Colonic mucosa (tissue), 4 donors: ENCODE measurements around the gene WDSUB1. TPM values are rescaled to one million over a fixed set of nuclear protein-coding genes. Genes with fewer than 3 reads are reported as not detected.

ENCODE experiments used
- DNase-seq: peaks from one replicate; pipeline ENCODE4 v3.0.0-alpha.2; 2020
- H3K27ac ChIP-seq: fragments of 200-600 bp; one replicate; pipeline ENCODE4 v1.8.0; 2021
- H3K27me3 ChIP-seq: fragments of 200-600 bp; one replicate; pipeline ENCODE4 v1.8.0; 2021
- H3K36me3 ChIP-seq: fragments of 200-600 bp; one replicate; pipeline ENCODE4 v1.8.0; 2021
- H3K4me1 ChIP-seq: fragments of 200-600 bp; one replicate; pipeline ENCODE4 v1.8.0; 2021; ENCODE audit warnings: mild to moderate bottlenecking
- H3K4me3 ChIP-seq: fragments of 200-600 bp; one replicate; pipeline ENCODE4 v1.8.0; 2021
- H3K9ac ChIP-seq, 2 donors: one replicate each; pipeline ENCODE4 v1.7.0; 2013; ENCODE audit warnings: control low read depth in 2 of 2, low read depth in 2 of 2, low read length in 2 of 2
- H3K9me3 ChIP-seq: fragments of 200-600 bp; one replicate; pipeline ENCODE4 v1.8.0; 2021
- intact Hi-C: fragments of 100-400 bp; cut with DNase I; formaldehyde crosslinking; loops from one replicate; pipeline ENCODE4 v1.14.1; 2022
- total RNA-seq, 2 donors: library from RNA; stranded (reverse); fragmentation: NEBNext Ultra II Directional in 1 of 2; extraction: Animal tissue kit (Norgen Biotek cat#: 25700) in 1 of 2; gene quantifications; one replicate each; pipeline ENCODE4 v1.2.1, GENCODE V29; 2021
- TF ChIP-seq, protein P1 (sequence below): fragments of 200-600 bp; IDR thresholded peaks from one replicate; pipeline ENCODE4 v1.8.0; 2022; ENCODE audit warnings: antibody characterized with exemption, mild to moderate bottlenecking
- donor health status: healthy.
- donor health status: DM: no; HTN: no; CAD: no.
- donor health status: DM: no; HTN: no; CAD: no.

The WDSUB1 gene
- total RNA-seq, 2 donors from 2014 or later, result 7.2 to 7.5 TPM

DNA sequence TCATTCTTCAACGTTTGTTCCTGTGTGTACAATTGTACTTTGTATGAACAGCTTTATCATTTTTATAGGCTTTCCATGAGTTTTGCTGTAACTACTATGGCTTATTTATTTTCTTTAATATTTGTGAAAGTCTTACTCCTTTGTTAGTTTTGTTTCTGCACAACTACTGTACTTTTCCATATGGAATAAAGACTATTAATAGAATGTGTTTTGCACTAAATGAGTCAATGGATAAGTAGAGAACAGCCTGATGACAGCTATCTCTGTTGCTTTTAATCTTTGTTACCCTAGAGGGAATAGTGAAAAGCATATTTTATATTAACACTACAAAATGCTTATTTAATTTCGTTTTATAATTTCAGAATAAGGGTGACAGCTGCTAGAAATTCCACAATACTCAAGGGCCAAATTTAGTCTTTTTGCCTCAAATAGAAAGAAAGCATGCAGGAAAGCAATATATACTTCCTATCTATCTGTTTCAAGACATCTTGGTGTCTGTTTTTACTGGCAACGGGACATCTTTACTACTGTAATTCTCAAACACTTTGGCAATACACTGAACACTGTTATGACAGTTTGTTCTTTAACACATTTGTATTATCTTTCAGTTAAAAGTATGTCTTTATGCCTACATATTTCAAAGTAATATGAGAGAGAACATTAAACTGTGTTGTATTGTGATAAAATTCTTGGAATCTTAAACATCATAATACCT is 53.9 kb downstream of the WDSUB1 start:
- no peak for DNase-seq
- no peaks in the 10 kb centered on the region for H3K9me3 ChIP-seq
- intact Hi-C loops, result no loop called here
- H3K9ac ChIP-seq, result no peak overlapping the region
- H3K36me3 ChIP-seq, result peaks cover 9% of the 10 kb centered on the region
- H3K4me1 ChIP-seq, result no peaks in the 10 kb centered on the region
- no peaks in the 10 kb centered on the region for H3K27me3 ChIP-seq
- no peak overlapping the region for H3K4me3 ChIP-seq
- no peak overlapping the region for H3K27ac ChIP-seq
- TF ChIP-seq, protein P1, sequence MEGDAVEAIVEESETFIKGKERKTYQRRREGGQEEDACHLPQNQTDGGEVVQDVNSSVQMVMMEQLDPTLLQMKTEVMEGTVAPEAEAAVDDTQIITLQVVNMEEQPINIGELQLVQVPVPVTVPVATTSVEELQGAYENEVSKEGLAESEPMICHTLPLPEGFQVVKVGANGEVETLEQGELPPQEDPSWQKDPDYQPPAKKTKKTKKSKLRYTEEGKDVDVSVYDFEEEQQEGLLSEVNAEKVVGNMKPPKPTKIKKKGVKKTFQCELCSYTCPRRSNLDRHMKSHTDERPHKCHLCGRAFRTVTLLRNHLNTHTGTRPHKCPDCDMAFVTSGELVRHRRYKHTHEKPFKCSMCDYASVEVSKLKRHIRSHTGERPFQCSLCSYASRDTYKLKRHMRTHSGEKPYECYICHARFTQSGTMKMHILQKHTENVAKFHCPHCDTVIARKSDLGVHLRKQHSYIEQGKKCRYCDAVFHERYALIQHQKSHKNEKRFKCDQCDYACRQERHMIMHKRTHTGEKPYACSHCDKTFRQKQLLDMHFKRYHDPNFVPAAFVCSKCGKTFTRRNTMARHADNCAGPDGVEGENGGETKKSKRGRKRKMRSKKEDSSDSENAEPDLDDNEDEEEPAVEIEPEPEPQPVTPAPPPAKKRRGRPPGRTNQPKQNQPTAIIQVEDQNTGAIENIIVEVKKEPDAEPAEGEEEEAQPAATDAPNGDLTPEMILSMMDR, result no peak

DNA sequence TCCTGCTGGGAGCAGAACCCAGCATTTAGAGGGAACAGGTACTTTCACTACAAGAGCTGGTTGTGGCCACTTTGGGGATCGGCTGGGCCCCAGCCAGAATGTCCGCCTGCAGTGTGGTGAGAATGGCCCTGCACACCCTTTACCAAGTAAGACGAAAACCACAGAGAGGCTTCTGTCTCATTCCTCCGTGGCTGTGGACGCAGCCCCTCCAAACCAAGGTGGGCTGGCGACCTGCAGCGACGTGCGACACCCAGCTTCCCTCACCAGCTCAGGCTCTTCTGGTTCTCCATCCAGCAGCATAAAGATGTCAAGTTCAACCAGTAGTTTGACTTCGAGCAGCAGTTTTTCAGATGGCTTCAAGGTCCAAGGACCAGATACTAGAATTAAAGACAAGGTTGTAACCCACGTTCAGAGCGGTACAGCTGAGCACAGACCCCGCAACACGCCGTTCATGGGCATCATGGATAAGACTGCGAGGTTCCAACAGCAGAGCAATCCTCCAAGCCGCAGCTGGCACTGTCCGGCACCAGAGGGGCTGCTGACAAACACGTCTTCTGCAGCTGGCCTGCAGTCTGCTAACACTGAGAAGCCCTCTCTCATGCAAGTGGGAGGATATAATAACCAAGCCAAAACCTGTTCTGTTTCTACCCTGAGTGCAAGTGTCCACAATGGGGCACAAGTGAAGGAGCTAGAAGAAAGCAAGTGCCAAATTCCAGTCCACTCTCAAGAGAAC is 56.2 kb downstream of the WDSUB1 start:
- Histone ChIP-seq H3K9me3 (no peaks in the 10 kb centered on the region), H3K9ac (no peak overlapping the region), H3K4me1 (no peaks in the 10 kb centered on the region), H3K4me3 (no peak overlapping the region), H3K36me3 (peaks cover 9% of the 10 kb centered on the region), H3K27ac (no peak overlapping the region), H3K27me3 (no peaks in the 10 kb centered on the region)
- intact Hi-C loops, result no loop called here
- DNase-seq, result no peak
- TF ChIP-seq, protein P1, result no peak

DNA sequence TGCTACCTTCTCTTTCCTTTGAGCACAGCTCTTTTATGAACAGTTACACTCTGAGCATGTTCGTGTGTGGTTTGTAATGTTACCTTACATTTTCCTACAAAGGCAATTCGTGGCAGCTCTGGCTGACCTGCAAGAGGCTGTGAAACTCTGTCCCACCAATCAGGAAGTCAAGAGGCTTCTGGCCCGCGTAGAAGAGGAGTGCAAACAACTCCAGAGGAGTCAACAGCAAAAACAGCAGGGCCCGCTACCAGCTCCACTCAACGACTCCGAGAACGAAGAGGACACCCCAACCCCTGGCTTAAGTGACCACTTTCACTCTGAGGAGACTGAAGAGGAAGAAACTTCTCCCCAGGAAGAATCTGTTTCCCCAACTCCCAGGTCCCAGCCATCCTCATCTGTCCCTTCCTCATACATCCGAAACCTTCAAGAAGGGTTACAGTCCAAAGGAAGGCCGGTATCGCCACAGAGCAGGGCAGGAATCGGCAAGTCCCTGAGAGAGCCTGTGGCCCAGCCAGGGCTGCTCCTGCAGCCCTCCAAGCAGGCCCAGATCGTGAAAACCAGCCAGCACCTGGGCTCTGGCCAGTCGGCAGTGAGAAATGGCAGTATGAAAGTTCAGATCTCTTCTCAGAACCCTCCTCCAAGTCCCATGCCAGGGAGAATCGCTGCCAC is 56.9 kb downstream of the WDSUB1 start:
- TF ChIP-seq, protein P1, result no peak
- Histone ChIP-seq H3K36me3 (peaks cover 9% of the 10 kb centered on the region), H3K4me3 (no peak overlapping the region), H3K9ac (no peak overlapping the region), H3K27ac (no peak overlapping the region), H3K27me3 (no peaks in the 10 kb centered on the region), H3K9me3 (no peaks in the 10 kb centered on the region), H3K4me1 (no peaks in the 10 kb centered on the region)
- intact Hi-C loops, result no loop called here
- no peak for DNase-seq

DNA sequence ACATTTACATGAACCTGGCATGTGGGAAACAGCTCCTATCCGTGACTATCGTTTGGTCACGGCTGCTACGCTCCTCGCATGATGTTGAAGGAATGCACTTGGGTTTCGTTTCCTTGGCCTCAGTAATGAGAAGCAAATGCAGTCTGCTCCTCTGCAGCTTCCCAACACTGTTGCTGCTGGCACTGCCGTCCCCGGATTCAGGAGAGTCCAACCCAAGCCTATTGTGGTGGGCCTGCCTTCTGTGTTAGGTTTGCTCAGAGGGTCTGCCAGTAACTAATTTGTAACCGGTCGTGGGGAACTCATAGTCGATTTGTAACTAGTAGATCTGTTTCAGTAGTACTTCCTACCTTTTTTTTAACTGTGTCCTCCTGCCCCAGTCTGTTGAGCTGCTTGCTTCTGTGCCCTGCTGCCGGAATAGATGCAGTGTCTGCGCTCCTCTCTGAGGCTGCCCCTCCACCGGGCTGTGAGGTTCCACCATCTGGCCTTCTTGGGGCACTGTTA is 58.4 kb downstream of the WDSUB1 start:
- H3K9me3 ChIP-seq, result no peaks in the 10 kb centered on the region
- H3K36me3 ChIP-seq, result peaks cover 9% of the 10 kb centered on the region
- TF ChIP-seq, protein P1, result no peak
- H3K27ac ChIP-seq, result no peak overlapping the region
- H3K9ac ChIP-seq, result no peak overlapping the region
- intact Hi-C loops, result no loop called here
- no peak overlapping the region for H3K4me3 ChIP-seq
- H3K27me3 ChIP-seq, result no peaks in the 10 kb centered on the region
- DNase-seq, result no peak
- H3K4me1 ChIP-seq, result no peaks in the 10 kb centered on the region

DNA sequence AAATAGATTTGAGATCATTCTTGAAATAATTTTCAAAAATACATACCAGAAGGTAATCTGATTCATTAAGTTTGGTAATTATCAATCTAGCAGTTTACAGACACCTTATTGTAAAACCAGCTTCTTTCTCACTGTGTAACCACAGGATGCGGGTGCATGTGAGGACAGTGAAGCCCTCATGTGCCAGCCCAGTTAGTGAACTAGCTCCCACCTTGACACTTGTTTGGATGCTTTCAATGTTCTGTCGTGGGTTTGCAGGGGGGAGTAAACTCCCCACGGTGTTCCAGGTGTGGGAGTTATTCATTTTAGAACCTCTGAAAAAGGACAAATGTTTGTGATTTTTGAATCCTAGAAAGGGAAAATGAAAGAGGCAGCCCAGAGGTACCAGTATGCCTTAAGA is 59.0 kb downstream of the WDSUB1 start:
- DNase-seq, result no peak
- no peak overlapping the region for H3K9ac ChIP-seq
- H3K27ac ChIP-seq, result no peak overlapping the region
- no peaks in the 10 kb centered on the region for H3K4me1 ChIP-seq
- intact Hi-C loops, result no loop called here
- H3K27me3 ChIP-seq, result no peaks in the 10 kb centered on the region
- no peak overlapping the region for H3K4me3 ChIP-seq
- peaks cover 9% of the 10 kb centered on the region for H3K36me3 ChIP-seq
- TF ChIP-seq, protein P1, result no peak
- H3K9me3 ChIP-seq, result no peaks in the 10 kb centered on the region
